Activated CD4-positive, alpha-beta T cell treated with anti-CD3 and anti-CD28 coated beads, Interleukin-2, amount 10 ng/mL, durations not matched to agents 7 days and 5 days (primary cell): ENCODE measurements around the gene SDC4. TPM values are rescaled to one million over a fixed set of nuclear protein-coding genes. Genes with fewer than 3 reads are reported as not detected.

Experiments used
- CTCF ChIA-PET: fragments of 350-600 bp; sonication (Branson Sonifier 250); formaldehyde crosslinking; loops from one replicate; lab custom pipeline; 2021; ENCODE audit warnings: antibody characterized with exemption; lab: Charles Lee
- POLR2A ChIA-PET: fragments of 350-600 bp; sonication (Branson Sonifier 250); formaldehyde crosslinking; loops from one replicate; lab custom pipeline; 2021; ENCODE audit warnings: antibody characterized with exemption; lab: Charles Lee
- DNase-seq: peaks from one replicate; pipeline ENCODE4 v3.0.0-alpha.2; 2020
- H3K27ac Mint-ChIP-seq: one replicate; pipeline ENCODE4 v1.8.0; 2021; ENCODE audit warnings: mild to moderate bottlenecking, moderate library complexity, mixed read lengths
- H3K27me3 Mint-ChIP-seq: one replicate; pipeline ENCODE4 v1.8.0; 2021; ENCODE audit warnings: mixed read lengths
- H3K36me3 Mint-ChIP-seq: one replicate; pipeline ENCODE4 v1.8.0; 2021; ENCODE audit warnings: low read depth, mixed read lengths
- H3K4me1 Mint-ChIP-seq: one replicate; pipeline ENCODE4 v1.8.0; 2021; ENCODE audit warnings: mixed read lengths
- H3K4me3 Mint-ChIP-seq: one replicate; pipeline ENCODE4 v1.8.0; 2021; ENCODE audit warnings: mild to moderate bottlenecking, moderate library complexity, mixed read lengths
- H3K9me3 Mint-ChIP-seq: one replicate; pipeline ENCODE4 v1.8.0; 2021; ENCODE audit warnings: mixed read lengths
- total RNA-seq, 2 experiments: library from RNA; stranded (reverse); gene quantifications; one replicate each; pipeline ENCODE4 v1.2.3, GENCODE V29; 2021

Gene SDC4
- total RNA-seq, 2 experiments from 2014 or later = 7.5 to 8.1 TPM

DNA sequence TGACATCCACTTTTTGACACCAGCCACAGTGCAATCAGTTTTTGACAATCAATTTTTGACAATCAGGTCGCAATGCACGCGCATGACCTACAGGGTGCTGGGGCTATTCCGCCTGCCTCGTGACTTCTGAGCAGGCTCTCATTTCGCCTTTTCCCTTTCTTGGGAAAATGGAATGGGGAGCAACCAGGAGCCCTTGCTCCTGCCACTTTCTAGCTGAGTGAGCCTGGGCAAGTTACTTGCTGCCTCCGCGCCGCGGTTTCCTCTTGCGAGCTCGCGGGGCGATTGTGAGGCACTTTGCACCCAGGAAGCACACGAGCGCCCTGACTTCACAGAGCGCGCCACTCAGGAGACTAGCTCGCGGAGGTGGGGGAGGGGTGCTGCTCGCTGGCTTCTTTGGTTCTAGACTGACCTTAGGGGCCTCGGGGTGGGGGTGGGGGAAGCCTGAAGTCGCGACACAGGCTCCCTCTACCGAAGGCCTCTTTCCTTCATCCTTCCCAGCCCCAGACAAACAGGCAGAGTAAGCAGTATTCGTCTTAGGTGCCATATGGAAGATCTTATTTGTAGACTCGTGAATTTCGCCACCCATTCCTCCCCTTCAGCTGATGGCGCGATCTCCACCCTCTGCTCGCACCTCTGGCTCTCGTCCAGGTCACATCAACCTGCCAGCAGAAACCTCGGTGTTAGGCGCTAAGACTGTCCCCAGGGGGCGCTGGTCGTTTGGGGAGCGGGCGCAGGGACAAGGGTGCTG, 25.3 kb upstream of the SDC4 start:
- no peaks in the 10 kb centered on the region for H3K9me3 Mint-ChIP-seq
- H3K36me3 Mint-ChIP-seq = peaks cover 6% of the 10 kb centered on the region
- H3K27ac Mint-ChIP-seq = peak overlapping the region; percentile 89
- peak overlapping the region; percentile 68 for H3K4me3 Mint-ChIP-seq
- ChIA-PET CTCF (interaction anchor here (0.6 to 7.4 kb wide), 40 partner anchors 9 to 417 kb away, joined by 3 to 76 read pairs (median 5); partner anchors contain the start of genes DBNDD2, PIGT, SDC4 and SYS1), POLR2A (interaction anchor here (1.4 to 2.2 kb wide), 2 partner anchors 10 to 64 kb away, joined by 7 to 10 read pairs; partner anchors contain the start of gene SYS1)
- peaks cover 39% of the 10 kb centered on the region for H3K4me1 Mint-ChIP-seq
- DNase-seq = peak; percentile 90
- no peaks in the 10 kb centered on the region for H3K27me3 Mint-ChIP-seq

GRCh38 chr20:45372646-45373352, 24.6 kb upstream of the SDC4 start:
- no peak for DNase-seq
- peak overlapping the region; percentile 89 for H3K27ac Mint-ChIP-seq
- CTCF ChIA-PET = interaction anchor here (0.8 to 7.4 kb wide), 26 partner anchors 9 to 399 kb away, joined by 3 to 76 read pairs (median 8); partner anchors contain the start of genes DBNDD2, PIGT, SDC4 and SYS1
- H3K9me3 Mint-ChIP-seq = no peaks in the 10 kb centered on the region
- POLR2A ChIA-PET = interaction anchor here (1.4 to 2.2 kb wide), 2 partner anchors 10 to 65 kb away, joined by 7 to 10 read pairs; partner anchors contain the start of gene SYS1
- H3K4me3 Mint-ChIP-seq = peak overlapping the region; percentile 68
- H3K4me1 Mint-ChIP-seq = peaks cover 47% of the 10 kb centered on the region
- H3K36me3 Mint-ChIP-seq = peaks cover 13% of the 10 kb centered on the region
- no peaks in the 10 kb centered on the region for H3K27me3 Mint-ChIP-seq

DNA sequence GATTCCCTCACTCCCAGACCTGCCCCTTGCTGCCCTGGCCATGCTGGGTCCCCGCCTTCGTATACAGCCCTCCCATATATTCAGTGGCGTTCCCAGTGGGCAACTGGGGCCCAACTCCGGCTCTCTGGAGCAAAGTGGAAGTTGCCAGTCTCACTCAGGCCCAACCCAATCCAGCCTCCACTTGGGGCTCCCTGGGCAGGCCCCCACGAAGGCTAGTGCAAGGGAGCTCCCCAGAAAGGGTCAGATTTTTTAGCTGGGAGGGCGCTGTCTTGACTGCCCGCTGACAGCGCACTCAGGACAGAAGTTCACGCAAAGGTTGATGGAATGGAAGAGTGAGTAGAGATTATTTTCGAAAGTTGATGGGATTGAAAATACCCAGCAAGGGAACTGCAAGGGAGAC, 24.0 kb upstream of the SDC4 start:
- DNase-seq = no peak
- POLR2A ChIA-PET = interaction anchor here (2.2 kb wide), 1 partner anchor 9 kb away, joined by 10 read pairs; the partner anchor contains the start of gene SYS1
- Mint-ChIP-seq H3K36me3 (peaks cover 19% of the 10 kb centered on the region), H3K27ac (no peak overlapping the region), H3K4me1 (peaks cover 52% of the 10 kb centered on the region), H3K9me3 (no peaks in the 10 kb centered on the region), H3K27me3 (no peaks in the 10 kb centered on the region), H3K4me3 (peak overlapping the region; percentile 25)
- CTCF ChIA-PET = interaction anchor here (1.0 to 7.4 kb wide), 9 partner anchors 8 to 399 kb away, joined by 3 to 76 read pairs (median 10); partner anchors contain the start of genes SDC4 and SYS1

GRCh38 chr20:45370571-45371160, 22.4 kb upstream of the SDC4 start:
- H3K4me3 Mint-ChIP-seq = no peak overlapping the region
- H3K27me3 Mint-ChIP-seq = no peaks in the 10 kb centered on the region
- peaks cover 29% of the 10 kb centered on the region for H3K36me3 Mint-ChIP-seq
- no peaks in the 10 kb centered on the region for H3K9me3 Mint-ChIP-seq
- ChIA-PET CTCF (interaction anchor here (0.6 to 7.4 kb wide), 8 partner anchors 6 to 410 kb away, joined by 3 to 76 read pairs (median 4); partner anchors contain the start of gene SYS1), POLR2A (no interaction called here)
- peak overlapping the region; percentile 50 for H3K27ac Mint-ChIP-seq
- DNase-seq = no peak
- peaks cover 64% of the 10 kb centered on the region for H3K4me1 Mint-ChIP-seq

- peaks cover 35% of the 10 kb centered on the region for H3K36me3 Mint-ChIP-seq
- no peaks in the 10 kb centered on the region for H3K9me3 Mint-ChIP-seq
- H3K27ac Mint-ChIP-seq = peak overlapping the region; percentile 78
- POLR2A ChIA-PET = no interaction called here
- peak overlapping the region; percentile 41 for H3K4me3 Mint-ChIP-seq
- CTCF ChIA-PET = interaction anchor here (0.6 to 3.2 kb wide), 7 partner anchors 8 to 484 kb away, joined by 3 to 16 read pairs (median 4); no protein-coding TSS in a partner anchor
- H3K4me1 Mint-ChIP-seq = peaks cover 68% of the 10 kb centered on the region
- peak; percentile 56 for DNase-seq
- no peaks in the 10 kb centered on the region for H3K27me3 Mint-ChIP-seq
Measured at GRCh38 chr20:45368221-45368980, 20.2 kb upstream of the SDC4 start.

DNA sequence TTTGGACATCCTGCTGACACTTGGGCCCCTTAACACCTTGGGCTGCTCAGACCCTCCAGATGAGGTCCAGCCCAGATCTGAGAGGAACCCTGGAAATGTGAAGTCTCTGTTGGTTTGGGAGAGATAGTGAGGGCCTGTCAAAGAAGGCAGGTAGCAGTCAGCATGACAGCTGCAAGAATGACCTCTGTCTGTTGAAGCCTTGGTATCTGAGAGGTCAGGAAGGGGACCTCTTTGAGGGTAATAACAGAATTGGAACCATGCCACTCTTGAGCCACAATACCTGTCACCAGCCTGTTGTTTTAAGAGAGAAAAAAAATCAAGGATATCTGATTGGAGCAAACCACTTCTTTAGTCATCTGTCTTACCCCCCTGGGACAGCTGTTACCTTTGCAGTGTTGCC, 18.9 kb upstream of the SDC4 start:
- Mint-ChIP-seq H3K36me3 (peaks cover 31% of the 10 kb centered on the region), H3K27ac (no peak overlapping the region), H3K4me1 (peaks cover 62% of the 10 kb centered on the region), H3K9me3 (no peaks in the 10 kb centered on the region), H3K4me3 (no peak overlapping the region), H3K27me3 (no peaks in the 10 kb centered on the region)
- DNase-seq = no peak
- CTCF ChIA-PET = interaction anchor here (1.2 to 2.4 kb wide), 3 partner anchors 62 to 98 kb away, joined by 3 to 13 read pairs (median 4); no protein-coding TSS in a partner anchor
- POLR2A ChIA-PET = no interaction called here

- POLR2A ChIA-PET = no interaction called here
- CTCF ChIA-PET = interaction anchor here (1.2 to 2.4 kb wide), 3 partner anchors 63 to 98 kb away, joined by 3 to 13 read pairs (median 4); no protein-coding TSS in a partner anchor
- no peak overlapping the region for H3K4me3 Mint-ChIP-seq
- no peak for DNase-seq
- H3K27ac Mint-ChIP-seq = no peak overlapping the region
- peaks cover 61% of the 10 kb centered on the region for H3K4me1 Mint-ChIP-seq
- H3K9me3 Mint-ChIP-seq = no peaks in the 10 kb centered on the region
- peaks cover 31% of the 10 kb centered on the region for H3K36me3 Mint-ChIP-seq
- no peaks in the 10 kb centered on the region for H3K27me3 Mint-ChIP-seq
Measured at GRCh38 chr20:45366631-45367030, 18.4 kb upstream of the SDC4 start.

GRCh38 chr20:45366192-45366591, 18.0 kb upstream of the SDC4 start:
- ChIA-PET CTCF (interaction anchor here (2.4 to 4.4 kb wide), 2 partner anchors 7 to 71 kb away, joined by 13 to 71 read pairs; no protein-coding TSS in a partner anchor), POLR2A (no interaction called here)
- Mint-ChIP-seq H3K4me1 (peaks cover 58% of the 10 kb centered on the region), H3K27ac (no peak overlapping the region), H3K4me3 (no peak overlapping the region), H3K27me3 (no peaks in the 10 kb centered on the region), H3K36me3 (peaks cover 31% of the 10 kb centered on the region), H3K9me3 (no peaks in the 10 kb centered on the region)
- DNase-seq = no peak

DNA sequence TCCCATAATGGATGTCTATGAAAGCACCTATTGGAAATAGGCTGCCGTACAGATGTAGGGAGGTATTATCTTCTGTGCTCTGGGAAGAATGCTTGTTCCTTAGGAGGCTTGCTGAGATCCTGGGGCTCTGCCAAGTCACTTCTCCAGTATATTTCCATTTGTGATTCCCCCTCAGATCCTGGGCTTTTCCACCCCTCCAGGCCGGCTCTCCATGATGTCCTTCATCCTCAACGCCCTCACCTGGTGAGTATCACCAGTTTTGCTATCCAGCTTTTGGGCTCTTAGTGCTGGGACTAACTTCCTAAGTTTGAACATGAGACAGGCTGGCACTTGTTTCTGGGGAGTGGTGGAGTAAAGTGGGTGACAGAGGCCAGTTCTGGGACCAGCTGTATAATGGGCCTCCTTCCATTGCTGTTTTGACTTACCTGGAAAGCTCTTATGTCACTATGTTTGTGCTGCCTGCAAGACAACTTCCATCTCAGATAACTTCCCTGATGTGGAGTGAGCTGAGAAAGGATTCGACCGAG, 17.3 kb upstream of the SDC4 start:
- peaks cover 62% of the 10 kb centered on the region for H3K4me1 Mint-ChIP-seq
- CTCF ChIA-PET = interaction anchor here (2.4 to 4.4 kb wide), 2 partner anchors 8 to 71 kb away, joined by 13 to 71 read pairs; no protein-coding TSS in a partner anchor
- no peak overlapping the region for H3K4me3 Mint-ChIP-seq
- H3K27me3 Mint-ChIP-seq = no peaks in the 10 kb centered on the region
- H3K36me3 Mint-ChIP-seq = peaks cover 31% of the 10 kb centered on the region
- no peak for DNase-seq
- POLR2A ChIA-PET = no interaction called here
- no peak overlapping the region for H3K27ac Mint-ChIP-seq
- H3K9me3 Mint-ChIP-seq = no peaks in the 10 kb centered on the region

GRCh38 chr20:45363611-45364492, 15.6 kb upstream of the SDC4 start:
- Mint-ChIP-seq H3K27me3 (no peaks in the 10 kb centered on the region), H3K36me3 (peaks cover 29% of the 10 kb centered on the region), H3K9me3 (no peaks in the 10 kb centered on the region), H3K4me3 (peak overlapping the region; percentile 92), H3K27ac (peak overlapping the region; percentile 69), H3K4me1 (peaks cover 59% of the 10 kb centered on the region)
- no peak for DNase-seq
- ChIA-PET POLR2A (interaction anchor here (0.6 to 1.6 kb wide), 3 partner anchors 9 to 73 kb away, joined by 3 to 10 read pairs (median 5); no protein-coding TSS in a partner anchor), CTCF (interaction anchor here (0.6 to 4.5 kb wide), 35 partner anchors 9 to 754 kb away, joined by 3 to 71 read pairs (median 5); partner anchors contain the start of genes DBNDD2, PIGT, SDC4 and WFDC10A)
